Common myeloid progenitor, CD34-positive (primary cell): ENCODE results near the gene CACNA2D4.
A peak's percentile ranks its signal among the peaks of the same experiment; 100 is the strongest.

ENCODE experiments used
- CTCF ChIA-PET: fragments of 350-600 bp; sonication (Branson Sonifier 250); formaldehyde crosslinking; loops from one replicate; lab custom pipeline; 2021; ENCODE audit warnings: antibody characterized with exemption; lab: Charles Lee
- POLR2A ChIA-PET: fragments of 350-600 bp; sonication (Branson Sonifier 250); formaldehyde crosslinking; loops from one replicate; lab custom pipeline; 2021; ENCODE audit warnings: antibody characterized with exemption; lab: Charles Lee
- DNase-seq, 3 donors: peaks; one replicate each; pipeline versions ENCODE4 v3.0.0 to v3.0.0-alpha.2; 2013
- H3K27ac ChIP-seq, 2 experiments: 1 replicate in 1 of 2; 2 replicates in 1 of 2; pipeline ENCODE4 v1.7.0; 2013; ENCODE audit warnings: inconsistent platforms in 2 of 2, low read length in 2 of 2, mild to moderate bottlenecking in 2 of 2, low read depth in 1 of 2, moderate library complexity in 1 of 2; ENCODE audit not compliant: severe bottlenecking in 2 of 2, insufficient read depth in 1 of 2, poor library complexity in 1 of 2
- H3K27me3 ChIP-seq, 5 experiments: replicated peaks in 2 of 5; 1 replicate in 3 of 5; 2 replicates in 2 of 5; pipeline versions ENCODE4 v1.6.1 to v1.7.0; 2013; ENCODE audit warnings: low read length in 4 of 5, mild to moderate bottlenecking in 2 of 5, moderate library complexity in 2 of 5, inconsistent platforms in 1 of 5; ENCODE audit not compliant: insufficient read depth in 5 of 5, control insufficient read depth in 4 of 5
- H3K36me3 ChIP-seq, 4 experiments: 1 replicate in 2 of 4; 2 replicates in 2 of 4; pipeline versions ENCODE4 v1.6.1 to v1.7.0; 2013; ENCODE audit warnings: low read length in 3 of 4, control low read depth in 1 of 4, mild to moderate bottlenecking in 1 of 4; ENCODE audit not compliant: control insufficient read depth in 4 of 4, insufficient read depth in 4 of 4
- H3K4me1 ChIP-seq, 4 experiments: 1 replicate in 3 of 4; 2 replicates in 1 of 4; pipeline versions ENCODE4 v1.6.1 to v1.7.1; 2013; ENCODE audit warnings: low read length in 3 of 4, mild to moderate bottlenecking in 3 of 4, control low read depth in 1 of 4, inconsistent platforms in 1 of 4, moderate library complexity in 1 of 4; ENCODE audit not compliant: control insufficient read depth in 4 of 4, insufficient read depth in 4 of 4; ENCODE audit errors: control extremely low read depth in 1 of 4
- H3K4me3 ChIP-seq, 7 experiments: 1 replicate in 4 of 7; 2 replicates in 3 of 7; pipeline versions ENCODE4 v1.5.1 to v1.7.0; 2013; ENCODE audit warnings: mild to moderate bottlenecking in 7 of 7, low read length in 6 of 7, moderate library complexity in 6 of 7, inconsistent platforms in 2 of 7, low read depth in 2 of 7, control low read depth in 1 of 7; ENCODE audit not compliant: insufficient read depth in 4 of 7, control insufficient read depth in 1 of 7; ENCODE audit errors: extremely low read depth in 1 of 7
- H3K9me3 ChIP-seq, 5 experiments: 1 replicate in 4 of 5; 2 replicates in 1 of 5; pipeline versions ENCODE4 v1.6.1 to v1.7.1; 2013; ENCODE audit warnings: low read length in 4 of 5, mild to moderate bottlenecking in 2 of 5, inconsistent platforms in 1 of 5, low read depth in 1 of 5, moderate library complexity in 1 of 5; ENCODE audit not compliant: control insufficient read depth in 4 of 5, insufficient read depth in 2 of 5; ENCODE audit errors: control extremely low read depth in 1 of 5
- WGBS: methylation state at CpG from one replicate; pipeline ENCODE4 v1.1.5; 2013; ENCODE audit not compliant: insufficient coverage; 5-methylcytosine and 5-hydroxymethylcytosine counted together

CACNA2D4 gene

GRCh38 chr12:1793426-1794210 lies 124.8 kb downstream of the CACNA2D4 start:
- no peak overlapping the region for H3K27ac ChIP-seq
- no peak for DNase-seq
- no peaks in the 10 kb centered on the region for H3K36me3 ChIP-seq
- WGBS = 96% methylated on average over 26 of the region's 26 CpGs
- CTCF ChIA-PET = interaction anchor here (1.0 to 8.7 kb wide), 9 partner anchors 8 to 160 kb away, joined by 3 to 268 read pairs (median 11); partner anchors contain the start of gene WNT5B
- POLR2A ChIA-PET = interaction anchor here (1.2 kb wide), 1 partner anchor 146 kb away, joined by 3 read pairs; no protein-coding TSS in a partner anchor
- no peak overlapping the region for H3K4me3 ChIP-seq
- no peaks in the 10 kb centered on the region for H3K27me3 ChIP-seq
- no peaks in the 10 kb centered on the region for H3K9me3 ChIP-seq
- peaks cover 0 to 31% (median 22%) of the 10 kb centered on the region in 4 experiments for H3K4me1 ChIP-seq

GRCh38 chr12:1792406-1792805 lies 126.0 kb downstream of the CACNA2D4 start:
- no peak overlapping the region for H3K4me3 ChIP-seq
- peaks cover 0 to 10% (median 2%) of the 10 kb centered on the region in 4 experiments for H3K36me3 ChIP-seq
- no peak for DNase-seq
- no peaks in the 10 kb centered on the region for H3K9me3 ChIP-seq
- H3K27me3 ChIP-seq = no peaks in the 10 kb centered on the region
- no peak overlapping the region for H3K27ac ChIP-seq
- CTCF ChIA-PET = interaction anchor here (0.6 to 8.7 kb wide), 14 partner anchors 9 to 164 kb away, joined by 3 to 268 read pairs (median 4); partner anchors contain the start of gene WNT5B
- POLR2A ChIA-PET = no interaction called here
- WGBS = 100% methylated on average over 3 of the region's 6 CpGs
- H3K4me1 ChIP-seq = peaks cover 0 to 28% (median 22%) of the 10 kb centered on the region in 4 experiments

GRCh38 chr12:1791104-1791841 lies 127.2 kb downstream of the CACNA2D4 start:
- Histone ChIP-seq H3K4me3 (no peak overlapping the region), H3K36me3 (peaks cover 0 to 20% (median 7%) of the 10 kb centered on the region in 4 experiments), H3K27me3 (no peaks in the 10 kb centered on the region), H3K9me3 (no peaks in the 10 kb centered on the region), H3K4me1 (peaks cover 0 to 17% (median 11%) of the 10 kb centered on the region in 4 experiments), H3K27ac (no peak overlapping the region)
- ChIA-PET CTCF (interaction anchor here (0.7 to 8.7 kb wide), 31 partner anchors 8 to 187 kb away, joined by 3 to 268 read pairs (median 4); partner anchors contain the start of gene WNT5B), POLR2A (interaction anchor here (0.6 to 1.3 kb wide), 4 partner anchors 37 to 139 kb away, joined by 3 to 4 read pairs (median 3); partner anchors contain the start of gene ADIPOR2)
- peak; percentile 75 to 88 (median 82) for DNase-seq
- 39% methylated on average over 10 of the region's 10 CpGs for WGBS

- Histone ChIP-seq H3K36me3 (peaks cover 2 to 28% (median 15%) of the 10 kb centered on the region in 4 experiments), H3K4me3 (no peak overlapping the region), H3K27ac (no peak overlapping the region), H3K9me3 (no peaks in the 10 kb centered on the region), H3K27me3 (no peaks in the 10 kb centered on the region), H3K4me1 (peaks cover 0 to 10% (median 4%) of the 10 kb centered on the region in 4 experiments)
- DNase-seq = peak in 1 of 3 donors; percentile 23
- CTCF ChIA-PET = interaction anchor here (0.7 to 8.7 kb wide), 22 partner anchors 9 to 186 kb away, joined by 3 to 268 read pairs (median 5); partner anchors contain the start of genes CACNA2D4 and WNT5B
- POLR2A ChIA-PET = interaction anchor here (1.2 to 1.3 kb wide), 2 partner anchors 129 to 138 kb away, joined by 3 to 4 read pairs; no protein-coding TSS in a partner anchor
- WGBS = 63% methylated on average over 7 of the region's 7 CpGs
These were observed 128.0 kb downstream of the CACNA2D4 start for GRCh38 chr12:1790444-1790843.

GRCh38 chr12:1787714-1788113 lies 130.7 kb downstream of the CACNA2D4 start:
- Histone ChIP-seq H3K4me3 (no peak overlapping the region), H3K36me3 (peaks cover 9 to 48% (median 24%) of the 10 kb centered on the region in 4 experiments), H3K4me1 (peaks cover 0 to 10% (median 4%) of the 10 kb centered on the region in 4 experiments), H3K9me3 (no peaks in the 10 kb centered on the region), H3K27ac (no peak overlapping the region), H3K27me3 (no peaks in the 10 kb centered on the region)
- DNase-seq = no peak
- ChIA-PET POLR2A (no interaction called here), CTCF (interaction anchor here (0.9 to 8.7 kb wide), 5 partner anchors 10 to 154 kb away, joined by 3 to 268 read pairs (median 5); partner anchors contain the start of gene WNT5B)
- 80% methylated on average over 5 of the region's 6 CpGs for WGBS

- Histone ChIP-seq H3K4me1 (no peaks in the 10 kb centered on the region), H3K27ac (no peak overlapping the region), H3K27me3 (no peaks in the 10 kb centered on the region), H3K36me3 (peaks cover 12 to 74% (median 42%) of the 10 kb centered on the region in 4 experiments), H3K4me3 (no peak overlapping the region), H3K9me3 (no peaks in the 10 kb centered on the region)
- POLR2A ChIA-PET = no interaction called here
- no peak for DNase-seq
- CTCF ChIA-PET = interaction anchor here (0.9 to 1.8 kb wide), 5 partner anchors 9 to 148 kb away, joined by 3 to 6 read pairs (median 5); no protein-coding TSS in a partner anchor
- WGBS = no CpG with 5 or more reads among the region's 2 CpGs
These were observed 136.2 kb downstream of the CACNA2D4 start for GRCh38 chr12:1782215-1782614.
